ENCODE data around the gene JSRP1.

The JSRP1 gene

DNA sequence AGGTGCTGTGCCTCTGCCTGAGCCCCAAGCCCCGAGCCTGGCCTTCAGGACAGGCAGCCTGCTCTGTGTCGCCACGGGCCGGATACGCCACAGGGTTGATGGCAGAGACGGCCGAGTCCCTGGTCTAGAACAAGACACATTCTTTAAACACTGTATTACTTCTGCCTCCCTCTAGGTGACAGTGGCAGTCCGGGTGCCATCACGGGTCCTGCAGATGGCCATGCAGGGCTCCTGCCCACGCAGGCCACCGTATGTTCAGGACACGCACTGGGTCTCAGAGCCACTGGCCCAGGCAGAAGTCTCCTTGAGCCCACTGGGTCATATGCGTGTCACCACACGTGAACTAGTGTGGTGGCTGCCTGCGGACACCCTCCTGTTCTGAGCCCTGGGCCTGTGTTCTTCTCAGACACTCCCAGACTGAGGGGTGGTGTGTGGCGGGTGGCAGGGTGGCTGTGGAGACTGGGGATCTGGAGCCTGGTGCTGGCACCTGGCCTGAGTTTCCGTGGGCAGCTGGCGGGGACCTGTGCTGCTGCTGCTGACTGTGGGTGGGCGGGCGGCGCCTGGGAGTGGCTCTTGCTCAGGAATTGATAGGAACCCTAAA, 24.5 kb downstream of the JSRP1 start:
- DNase-seq = no peak

DNA sequence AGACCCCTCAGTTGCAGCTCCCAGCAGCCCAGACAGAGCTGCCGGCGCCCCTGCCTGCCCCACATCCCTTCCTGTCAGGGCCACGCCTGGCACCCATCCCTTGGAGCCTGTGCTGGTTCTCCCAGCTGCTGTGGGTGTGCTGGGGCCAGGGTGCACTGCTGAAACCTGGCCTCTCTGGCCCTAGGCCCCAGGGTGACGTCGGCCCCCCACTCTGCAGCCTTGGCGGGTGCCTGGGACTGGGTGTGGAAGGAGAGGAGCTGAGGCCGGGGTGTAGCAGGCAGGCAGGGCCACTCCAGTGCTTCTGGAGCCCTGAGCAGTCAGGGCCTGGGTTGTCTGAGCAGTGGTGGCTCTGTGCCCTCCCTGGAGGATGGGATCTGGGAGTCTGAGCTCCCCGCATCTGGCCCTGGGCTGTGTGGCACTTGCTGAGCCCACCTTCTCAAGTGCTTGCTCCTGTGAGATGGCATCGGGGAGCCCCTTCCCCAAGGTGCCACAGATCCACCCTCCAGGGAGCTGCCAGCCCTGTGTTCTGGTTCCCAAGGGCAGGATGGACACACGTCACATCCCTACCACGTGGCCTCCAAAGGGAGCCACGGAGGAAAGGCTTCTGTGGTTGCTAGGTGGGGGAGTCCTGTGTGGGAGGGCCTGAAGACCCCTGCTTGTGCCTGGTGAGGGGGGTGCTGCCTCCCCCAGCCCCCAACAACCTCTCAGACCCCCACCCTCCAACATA, 25.2 kb downstream of the JSRP1 start:
- no peak for DNase-seq

DNA sequence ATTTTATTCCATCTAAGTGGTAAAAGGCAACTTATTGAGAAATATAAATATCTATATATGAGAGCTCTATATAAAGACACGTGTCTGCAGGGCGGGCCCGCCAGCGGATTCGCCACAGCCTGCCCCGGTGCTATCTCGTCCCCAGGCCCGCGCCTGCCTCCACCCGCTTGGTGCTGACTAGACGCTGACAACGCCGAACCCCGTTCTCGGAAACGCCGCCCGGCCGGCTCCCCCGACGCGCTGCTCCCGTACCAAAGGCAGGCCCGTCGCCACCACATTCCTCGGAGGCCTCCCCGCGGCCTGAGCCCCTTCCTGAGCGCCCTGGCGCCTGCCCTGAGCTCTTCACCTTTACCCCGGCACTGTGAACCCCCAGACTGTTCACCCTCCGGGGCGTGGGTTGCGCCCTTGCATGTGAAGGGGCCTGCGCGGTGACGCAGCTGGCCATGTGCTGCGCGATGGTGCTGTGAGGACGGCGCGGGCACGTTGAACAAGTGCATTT, 26.1 kb downstream of the JSRP1 start:
- no peak for DNase-seq

DNA sequence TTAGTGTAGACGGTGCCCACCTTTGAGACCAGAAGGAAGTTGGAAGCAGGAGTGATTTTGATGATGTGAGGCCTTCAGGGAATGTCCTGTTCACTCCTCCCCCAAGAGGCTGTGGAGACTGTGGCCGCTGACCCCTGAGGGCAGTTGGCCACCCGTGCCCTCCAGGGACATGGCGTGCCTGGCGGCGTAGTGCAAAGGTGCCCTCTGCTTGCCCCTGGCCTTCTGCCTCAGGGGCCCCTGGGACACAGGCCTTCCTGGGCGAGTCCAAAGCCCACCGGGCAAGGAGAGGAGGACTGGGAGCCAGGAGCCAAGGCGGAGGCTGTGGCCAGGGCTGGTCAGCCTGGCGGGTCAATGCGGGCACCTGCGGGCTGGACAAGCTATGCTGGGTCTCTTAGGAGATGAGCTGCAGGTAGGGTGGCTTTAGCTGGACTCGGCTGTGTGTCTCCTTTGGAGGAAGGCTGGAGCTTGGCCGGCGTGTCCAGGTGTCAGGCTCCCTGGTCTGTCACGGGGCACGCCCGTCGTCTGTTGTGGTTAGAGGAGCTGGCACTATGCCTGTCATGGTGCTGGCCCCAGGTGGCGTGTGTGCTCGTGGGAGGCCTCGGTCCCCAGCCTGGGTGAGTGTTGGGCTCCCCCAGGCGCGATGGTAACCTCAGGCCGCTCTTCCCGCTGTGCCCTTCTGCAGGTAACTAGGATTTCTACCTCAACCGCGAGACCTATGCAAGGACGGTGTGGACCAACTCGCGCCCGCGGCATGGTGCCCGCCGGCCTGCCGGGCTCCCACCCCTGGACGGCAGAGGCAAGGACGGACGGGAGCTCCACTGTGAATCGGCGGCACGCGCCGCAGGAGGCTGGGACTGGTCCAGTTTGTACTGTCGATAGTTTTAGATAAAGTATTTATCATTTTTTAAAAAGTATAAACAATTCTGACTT, 26.8 kb downstream of the JSRP1 start:
- DNase-seq = no peak

DNA sequence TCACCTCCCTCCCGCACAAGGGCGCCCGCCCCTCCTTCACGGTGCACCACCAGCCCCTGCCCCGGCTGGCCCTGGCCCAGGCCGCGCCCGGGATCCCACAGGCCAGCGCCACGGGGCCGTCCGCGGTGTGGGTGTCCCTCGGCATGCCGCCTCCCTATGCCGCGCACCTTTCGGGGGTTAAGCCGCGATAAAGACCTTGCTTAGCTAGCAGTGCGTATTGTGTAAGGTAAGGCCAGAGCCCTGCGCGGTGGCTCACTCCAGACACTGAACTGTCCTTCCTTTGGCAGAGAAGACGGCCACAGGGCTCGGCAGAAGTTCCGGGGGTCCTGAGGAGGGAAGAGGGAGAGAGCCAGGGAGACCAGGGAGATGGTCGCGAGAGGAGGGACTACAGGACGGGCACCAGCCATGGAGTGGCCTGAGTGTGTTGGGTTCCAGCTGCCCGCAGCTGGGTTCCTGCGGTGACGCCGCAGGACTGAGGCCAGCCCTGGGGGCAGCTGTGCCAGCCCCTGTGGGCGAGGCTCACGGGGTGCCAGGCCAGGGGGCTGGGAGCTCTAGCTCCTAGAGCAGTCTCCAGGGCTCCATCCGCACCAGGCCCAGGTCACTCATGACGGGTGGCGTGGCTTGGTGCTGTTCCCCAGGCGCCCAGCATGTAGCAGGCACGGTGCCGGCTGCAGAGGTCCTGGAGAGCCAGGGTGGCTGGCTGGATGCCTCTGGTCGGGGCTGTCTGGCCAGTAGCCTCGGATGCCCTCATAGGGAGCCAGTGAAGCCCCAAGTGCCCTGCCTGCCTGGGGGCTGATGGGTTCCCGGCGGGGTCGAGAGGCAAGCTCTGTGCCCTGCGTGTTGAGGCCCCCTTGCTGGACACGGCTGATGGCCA, 27.8 kb downstream of the JSRP1 start:
- DNase-seq = no peak

DNA sequence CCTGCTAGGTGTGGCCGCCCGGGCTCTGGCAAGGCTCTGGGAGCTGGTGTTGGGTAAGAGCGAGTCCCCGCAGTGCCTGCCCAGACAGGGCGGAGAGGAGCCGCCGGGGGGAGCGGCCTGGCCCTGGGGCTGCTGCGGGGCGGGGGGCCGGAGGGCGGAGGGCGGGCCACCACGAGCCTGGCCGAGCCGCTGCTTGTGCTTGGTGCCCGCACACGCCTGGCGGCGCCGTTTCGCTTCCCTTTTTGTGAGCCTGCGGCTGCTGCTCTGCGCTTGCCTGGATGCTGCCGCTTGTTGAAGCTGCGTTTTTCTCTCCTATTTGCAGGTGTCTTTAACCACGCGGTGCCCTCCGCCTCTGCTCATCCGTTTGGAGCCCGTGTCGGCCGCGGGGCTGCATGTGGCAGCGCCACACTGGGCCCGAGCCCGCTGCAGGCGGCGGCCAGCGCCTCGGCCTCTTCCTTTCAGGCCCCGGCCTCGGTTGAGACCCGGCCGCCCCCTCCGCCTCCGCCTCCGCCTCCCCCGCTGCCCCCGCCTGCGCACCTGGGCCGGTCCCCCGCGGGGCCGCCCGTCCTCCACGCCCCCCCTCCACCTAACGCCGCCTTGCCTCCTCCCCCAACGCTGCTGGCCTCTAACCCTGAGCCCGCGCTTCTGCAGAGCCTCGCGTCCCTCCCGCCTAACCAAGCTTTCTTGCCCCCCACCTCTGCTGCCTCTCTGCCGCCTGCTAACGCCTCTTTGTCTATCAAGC, 28.6 kb downstream of the JSRP1 start:
- no peak for DNase-seq

DNA sequence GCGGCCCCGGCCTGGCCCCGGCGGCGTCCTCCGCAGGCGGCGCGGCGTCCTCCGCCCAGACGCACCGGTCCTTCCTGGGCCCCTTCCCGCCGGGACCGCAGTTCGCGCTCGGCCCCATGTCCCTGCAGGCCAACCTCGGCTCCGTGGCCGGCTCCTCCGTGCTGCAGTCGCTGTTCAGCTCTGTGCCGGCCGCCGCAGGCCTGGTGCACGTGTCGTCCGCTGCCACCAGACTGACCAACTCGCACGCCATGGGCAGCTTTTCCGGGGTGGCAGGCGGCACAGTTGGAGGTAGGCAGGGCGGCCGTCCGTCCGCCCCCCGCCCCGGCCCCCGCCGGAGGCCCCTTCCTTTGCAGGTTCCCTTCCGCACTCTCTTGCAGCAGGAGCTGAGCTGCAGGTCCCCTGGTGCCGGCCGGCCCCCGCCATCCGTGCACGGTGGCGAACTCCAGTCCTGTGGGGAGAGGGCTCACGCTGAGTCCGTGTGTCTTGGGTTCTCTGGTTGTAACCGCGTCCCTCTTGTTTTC, 29.3 kb downstream of the JSRP1 start:
- DNase-seq = no peak

DNA sequence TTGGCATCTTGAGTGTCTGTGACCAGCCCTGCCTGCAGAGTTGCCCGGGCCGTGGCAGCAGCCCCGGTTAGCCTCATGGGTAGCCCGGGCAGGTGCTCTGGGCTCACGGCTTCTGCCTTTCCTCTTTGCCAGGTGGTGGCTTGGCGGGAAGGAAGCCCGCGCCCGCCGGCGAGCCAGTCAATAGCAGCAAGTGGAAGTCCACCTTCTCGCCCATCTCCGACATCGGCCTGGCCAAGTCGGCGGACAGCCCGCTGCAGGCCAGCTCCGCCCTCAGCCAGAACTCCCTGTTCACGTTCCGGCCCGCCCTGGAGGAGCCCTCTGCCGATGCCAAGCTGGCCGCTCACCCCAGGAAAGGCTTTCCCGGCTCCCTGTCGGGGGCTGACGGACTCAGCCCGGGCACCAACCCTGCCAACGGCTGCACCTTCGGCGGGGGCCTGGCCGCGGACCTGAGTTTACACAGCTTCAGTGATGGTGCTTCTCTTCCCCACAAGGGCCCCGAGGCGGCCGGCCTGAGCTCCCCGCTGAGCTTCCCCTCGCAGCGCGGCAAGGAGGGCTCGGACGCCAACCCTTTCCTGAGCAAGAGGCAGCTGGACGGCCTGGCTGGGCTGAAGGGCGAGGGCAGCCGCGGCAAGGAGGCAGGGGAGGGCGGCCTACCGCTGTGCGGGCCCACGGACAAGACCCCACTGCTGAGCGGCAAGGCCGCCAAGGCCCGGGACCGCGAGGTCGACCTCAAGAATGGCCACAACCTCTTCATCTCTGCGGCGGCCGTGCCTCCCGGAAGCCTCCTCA, 30.0 kb downstream of the JSRP1 start:
- DNase-seq = no peak

DNA sequence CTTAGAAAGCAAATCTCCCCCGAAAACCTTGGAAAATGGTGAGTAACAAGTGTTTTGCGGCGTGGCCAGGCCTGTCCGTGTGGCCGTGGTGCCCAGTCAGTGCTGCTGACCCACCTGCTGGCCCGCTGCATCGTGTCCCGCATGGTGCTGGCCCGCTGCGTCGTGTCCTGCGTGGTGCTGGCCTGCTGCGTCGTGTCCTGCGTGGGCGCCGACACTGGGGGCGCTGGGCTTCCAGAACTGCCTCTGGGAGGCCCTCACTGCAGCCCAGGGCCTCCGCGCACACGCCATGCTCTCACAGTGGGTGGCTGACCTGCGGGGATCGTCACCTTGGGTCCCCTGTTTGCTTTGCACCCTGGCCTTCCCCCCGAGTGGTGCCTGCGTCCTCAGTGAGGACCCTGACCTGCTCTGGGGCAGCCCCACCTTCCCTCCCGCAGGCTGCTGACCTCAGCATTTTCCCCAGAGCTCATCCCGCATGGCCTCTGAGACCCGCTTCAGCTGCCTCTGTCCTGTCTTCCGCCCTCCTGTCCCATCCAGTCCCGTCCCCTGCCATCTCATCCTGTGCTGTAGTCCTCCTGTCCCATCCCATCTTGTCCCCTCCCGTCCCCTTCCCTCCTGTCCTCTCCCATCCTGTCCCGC, 30.7 kb downstream of the JSRP1 start:
- DNase-seq = no peak

DNA sequence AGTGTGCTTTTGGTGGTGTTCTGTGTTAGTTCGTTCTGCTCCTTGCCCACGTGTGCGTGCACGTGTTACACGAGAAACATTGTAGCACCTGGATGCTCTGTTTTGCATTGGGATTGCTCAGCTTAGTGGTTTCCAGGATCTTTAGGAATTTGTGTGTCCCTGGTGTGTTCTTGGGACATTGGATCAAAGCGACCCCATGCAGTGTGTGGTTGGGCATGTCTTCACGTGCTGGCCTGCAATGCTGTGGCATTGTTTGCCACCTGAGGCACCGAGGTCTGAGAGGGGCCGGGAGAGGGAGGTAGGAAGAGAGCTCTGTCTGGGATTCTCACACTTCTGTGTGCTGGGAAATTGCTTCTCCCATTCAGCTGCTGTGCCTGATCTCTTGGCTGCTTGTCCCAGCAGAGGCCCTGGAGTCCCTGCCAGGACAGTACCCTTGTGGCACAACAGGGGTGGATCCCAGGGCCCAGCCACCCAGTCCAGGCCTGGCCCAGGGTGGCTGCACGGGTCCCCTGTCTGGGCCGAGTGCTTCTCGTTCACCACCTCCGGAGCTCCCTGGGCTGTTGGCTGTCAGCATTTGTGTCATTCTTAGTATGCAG, 31.4 kb downstream of the JSRP1 start:
- DNase-seq = no peak

DNA sequence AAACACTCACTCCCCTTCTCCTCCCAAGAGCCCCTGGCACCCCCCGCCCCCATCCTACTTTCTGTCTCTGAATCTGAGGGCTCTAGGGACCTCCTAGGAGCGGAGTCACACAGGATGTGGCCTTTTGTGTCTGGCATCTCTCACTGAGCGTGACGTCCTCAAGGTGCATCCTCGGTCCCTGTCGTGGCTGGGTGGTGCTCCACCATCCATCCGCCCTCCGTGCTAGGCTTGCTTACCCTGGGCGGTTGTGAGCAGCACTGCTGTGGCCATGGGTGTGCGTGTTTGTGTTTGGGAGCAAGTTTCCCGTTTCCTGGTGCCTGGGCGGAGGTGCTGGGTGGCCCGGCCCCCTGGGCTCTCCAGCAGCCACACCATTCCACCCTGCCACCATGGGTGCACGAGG, 32.3 kb downstream of the JSRP1 start:
- DNase-seq = no peak

DNA sequence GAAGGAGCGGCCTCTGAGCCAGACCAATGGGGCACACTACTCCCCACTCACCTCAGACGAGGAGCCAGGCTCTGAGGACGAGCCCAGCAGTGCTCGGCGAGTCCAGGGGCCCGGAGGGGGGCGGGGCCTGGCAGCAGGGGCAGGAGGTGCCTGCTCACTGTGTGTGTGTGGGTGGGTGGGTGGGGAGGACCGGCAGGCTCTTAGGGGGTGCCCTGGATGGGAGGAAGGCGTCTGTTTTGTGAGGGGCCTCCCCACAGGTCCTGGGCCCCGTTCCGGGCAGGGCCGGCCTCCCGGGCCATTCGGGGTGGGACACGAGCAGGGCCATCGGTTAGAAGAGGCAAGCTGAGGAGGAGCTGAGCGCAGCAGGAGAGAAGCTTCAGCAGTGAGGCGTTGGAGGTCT, 32.8 kb downstream of the JSRP1 start:
- no peak for DNase-seq

DNA sequence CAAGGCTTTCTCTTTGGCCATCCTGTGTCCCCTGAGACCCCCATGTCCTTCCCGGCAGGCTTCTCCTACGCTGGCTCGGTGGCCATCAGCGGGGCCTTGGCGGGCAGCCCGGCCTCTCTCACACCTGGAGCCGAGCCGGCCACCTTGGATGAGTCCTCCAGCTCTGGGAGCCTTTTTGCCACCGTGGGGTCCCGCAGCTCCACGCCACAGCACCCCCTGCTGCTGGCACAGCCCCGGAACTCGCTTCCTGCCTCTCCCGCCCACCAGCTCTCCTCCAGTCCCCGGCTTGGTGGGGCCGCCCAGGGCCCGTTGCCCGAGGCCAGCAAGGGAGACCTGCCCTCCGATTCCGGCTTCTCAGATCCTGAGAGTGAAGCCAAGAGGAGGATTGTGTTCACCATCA, 34.3 kb downstream of the JSRP1 start:
- DNase-seq = no peak

DNA sequence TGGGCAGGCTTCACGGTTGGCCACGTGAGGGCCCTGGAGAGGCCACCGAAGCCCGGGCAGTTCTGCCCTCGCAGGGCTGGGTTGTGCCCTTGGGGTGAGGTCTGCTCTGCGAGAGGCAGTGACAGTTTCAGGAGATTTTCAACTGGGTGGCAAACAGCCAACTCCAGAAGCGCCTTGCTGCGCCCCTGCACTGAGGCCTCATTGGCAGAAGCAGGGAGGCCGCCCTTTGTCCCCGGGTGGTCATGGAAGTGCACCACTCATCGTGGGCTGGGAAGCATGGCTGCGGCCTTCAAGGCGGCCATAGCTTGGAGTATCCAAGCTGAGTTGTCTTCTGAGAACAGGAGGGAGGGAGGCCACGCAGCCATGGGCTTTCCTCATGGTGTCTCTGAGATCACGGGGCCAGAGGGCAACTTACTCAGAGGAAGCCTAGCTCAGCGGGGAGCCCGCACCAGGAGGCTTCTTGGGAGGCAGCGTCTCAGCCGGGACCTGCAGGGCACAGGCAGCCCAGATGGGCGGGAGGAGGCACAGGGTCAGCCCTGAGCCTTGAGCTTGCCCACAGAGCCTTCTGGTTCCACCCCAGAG, 34.9 kb downstream of the JSRP1 start:
- DNase-seq = no peak

DNA sequence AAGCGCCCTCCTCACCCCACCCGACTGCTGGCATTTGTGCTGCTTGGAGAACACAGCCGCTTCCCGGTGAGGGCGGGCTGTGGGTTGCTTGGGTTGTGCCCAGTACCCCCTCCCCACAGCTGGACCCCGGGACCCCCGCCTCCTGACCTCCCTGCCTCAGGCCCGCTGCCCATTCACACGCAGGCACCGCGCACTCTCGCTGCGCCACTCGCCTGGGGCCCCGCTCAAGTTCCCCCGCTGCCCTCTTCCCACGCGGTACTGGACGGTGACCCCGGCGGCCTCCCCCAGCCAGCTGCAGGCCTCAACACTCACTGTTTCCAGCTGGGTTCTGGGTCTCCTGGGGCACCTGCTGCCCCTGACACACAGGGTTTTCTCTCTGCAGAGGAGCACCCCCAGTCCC, 36.5 kb downstream of the JSRP1 start:
- no peak for DNase-seq

DNA sequence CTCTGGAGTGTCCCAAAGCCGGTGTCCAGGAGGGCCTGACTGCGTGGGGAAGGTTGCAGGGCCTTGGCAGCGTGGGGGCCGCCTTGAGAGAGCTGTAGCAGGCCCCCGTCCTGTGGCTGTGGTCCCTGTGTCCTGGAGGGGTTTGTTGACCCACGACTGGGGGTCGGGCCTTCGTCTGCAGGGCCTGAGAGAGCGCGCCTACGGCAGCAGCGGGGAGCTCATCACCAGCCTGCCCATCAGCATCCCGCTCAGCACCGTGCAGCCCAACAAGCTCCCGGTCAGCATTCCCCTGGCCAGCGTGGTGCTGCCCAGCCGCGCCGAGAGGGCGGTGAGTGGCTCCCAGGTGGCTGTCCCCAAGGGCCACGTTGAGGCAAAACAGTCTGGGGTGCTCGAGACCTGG, 38.6 kb downstream of the JSRP1 start:
- no peak for DNase-seq

DNA sequence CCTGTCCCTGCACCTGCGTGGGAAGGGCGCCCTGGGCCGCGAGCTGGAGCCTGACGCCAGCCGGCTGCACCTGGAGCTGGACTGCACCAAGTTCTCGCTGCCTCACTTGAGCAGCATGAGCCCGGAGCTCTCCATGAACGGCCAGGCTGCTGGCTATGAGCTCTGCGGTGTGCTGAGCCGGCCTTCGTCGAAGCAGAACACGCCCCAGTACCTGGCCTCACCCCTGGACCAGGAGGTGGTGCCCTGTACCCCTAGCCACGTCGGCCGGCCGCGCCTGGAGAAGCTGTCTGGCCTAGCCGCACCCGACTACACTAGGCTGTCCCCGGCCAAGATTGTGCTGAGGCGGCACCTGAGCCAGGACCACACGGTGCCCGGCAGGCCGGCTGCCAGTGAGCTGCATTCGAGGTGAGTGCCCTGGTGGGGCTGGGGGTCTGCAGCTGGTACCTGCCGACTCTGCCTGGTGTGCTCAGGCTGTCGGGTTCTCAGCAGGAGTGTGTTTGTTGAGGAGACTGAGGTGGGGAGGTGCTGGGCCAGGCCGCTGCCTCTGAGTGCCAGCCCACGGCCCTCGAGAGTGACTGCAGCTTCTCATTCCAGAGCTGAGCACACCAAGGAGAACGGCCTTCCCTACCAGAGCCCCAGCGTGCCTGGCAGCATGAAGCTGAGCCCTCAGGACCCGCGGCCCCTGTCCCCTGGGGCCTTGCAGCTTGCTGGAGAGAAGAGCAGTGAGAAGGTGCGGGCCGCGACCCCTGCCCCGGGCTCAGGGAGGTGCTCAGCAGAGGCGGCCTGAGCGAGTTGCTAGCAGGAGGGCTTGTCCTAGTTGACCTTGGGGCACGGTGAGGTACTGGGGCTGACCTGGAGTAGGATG, 39.6 kb downstream of the JSRP1 start:
- DNase-seq = no peak

DNA sequence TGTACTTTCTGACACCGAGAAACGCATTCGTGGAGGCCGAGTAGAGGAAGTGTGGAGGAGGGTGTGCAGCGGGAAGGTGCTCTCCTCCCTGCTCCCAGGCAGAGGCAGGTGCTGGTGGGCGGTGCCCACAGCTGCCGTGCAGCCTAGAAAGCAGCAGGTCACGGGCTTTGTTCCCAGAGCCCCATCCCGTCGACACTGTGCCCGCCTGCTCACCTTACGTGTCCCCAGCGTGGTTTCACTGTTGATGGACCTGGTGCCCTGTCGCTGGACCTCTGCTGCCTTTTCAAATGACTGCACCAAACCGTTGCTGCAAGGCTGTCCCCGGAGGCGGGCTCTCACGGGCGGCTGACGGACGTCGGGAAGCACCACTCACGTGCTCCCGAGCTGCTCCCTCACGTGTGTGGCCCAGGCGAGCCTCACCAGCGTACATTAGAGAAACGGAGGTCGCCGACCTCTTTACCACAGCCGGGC, 40.9 kb downstream of the JSRP1 start:
- no peak for DNase-seq
